Neutrophil (primary cell): ENCODE data around the gene PLA2G4C.

Experiments used
- H3K27ac ChIP-seq: fragments of 200-600 bp; sonication (generic); 2 replicates; pipeline ENCODE4 v1.5.1; 2016; ENCODE audit warnings: mild to moderate bottlenecking, moderate library complexity
- H3K27me3 ChIP-seq: fragments of 200-600 bp; sonication (generic); 2 replicates; pipeline ENCODE4 v1.6.0; 2016; ENCODE audit warnings: mild to moderate bottlenecking
- H3K36me3 ChIP-seq: fragments of 200-600 bp; sonication (generic); 2 replicates; pipeline ENCODE4 v1.5.1; 2017
- H3K4me1 ChIP-seq, 2 experiments: fragments of 200-600 bp in 1 of 2; sonication (generic) in 1 of 2; 1 replicate in 1 of 2; 2 replicates in 1 of 2; pipeline versions ENCODE4 v1.5.1 to v1.6.1; 2013 to 2016; ENCODE audit warnings: low read depth in 1 of 2, low read length in 1 of 2, mild to moderate bottlenecking in 1 of 2, moderate library complexity in 1 of 2; ENCODE audit not compliant: control insufficient read depth in 1 of 2, insufficient read depth in 1 of 2
- H3K4me3 ChIP-seq, 2 experiments: fragments of 200-600 bp in 1 of 2; sonication (generic) in 1 of 2; 1 replicate in 1 of 2; 2 replicates in 1 of 2; pipeline ENCODE4 v1.5.1; 2013 to 2016; ENCODE audit warnings: low read depth in 1 of 2, low read length in 1 of 2, mild to moderate bottlenecking in 1 of 2, moderate library complexity in 1 of 2
- H3K9me3 ChIP-seq: fragments of 200-600 bp; sonication (generic); 2 replicates; pipeline ENCODE4 v1.5.1; 2016
- CTCF ChIP-seq: fragments of 200-600 bp; sonication (generic); IDR thresholded peaks from 2 replicates; pipeline ENCODE4 v1.5.1; 2016; ENCODE audit warnings: antibody characterized with exemption

Gene PLA2G4C

DNA sequence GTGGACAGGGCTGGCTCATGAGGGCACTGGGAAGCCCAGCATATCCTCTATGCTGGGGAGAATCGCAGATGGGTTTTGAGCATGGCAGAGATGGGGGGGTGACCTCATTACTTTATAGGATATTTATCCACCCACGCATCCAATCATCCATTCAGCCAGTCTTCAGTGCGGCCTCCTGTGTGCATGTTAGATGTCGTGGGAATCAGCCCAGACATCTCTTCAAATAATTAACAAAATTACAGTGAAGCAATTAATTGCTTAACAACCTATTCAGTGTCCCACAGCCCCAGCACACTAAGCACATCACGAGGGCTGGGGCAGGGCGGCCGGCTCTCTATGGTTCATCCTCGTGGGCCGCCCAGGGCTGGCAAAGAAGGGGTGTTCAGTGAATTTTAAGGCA, 38.0 kb upstream of the PLA2G4C start:
- no peaks in the 10 kb centered on the region for H3K9me3 ChIP-seq
- no peaks in the 10 kb centered on the region for H3K27me3 ChIP-seq
- no peak overlapping the region for H3K4me3 ChIP-seq
- no peak for TF ChIP-seq CTCF
- peaks cover 39% of the 10 kb centered on the region for H3K36me3 ChIP-seq
- H3K4me1 ChIP-seq, result no peaks in the 10 kb centered on the region
- H3K27ac ChIP-seq, result no peak overlapping the region

GRCh38 chr19:48147597-48148175, 37.1 kb upstream of the PLA2G4C start:
- no peaks in the 10 kb centered on the region for H3K4me1 ChIP-seq
- H3K27me3 ChIP-seq, result no peaks in the 10 kb centered on the region
- H3K27ac ChIP-seq, result no peak overlapping the region
- no peak overlapping the region for H3K4me3 ChIP-seq
- no peak for TF ChIP-seq CTCF
- H3K9me3 ChIP-seq, result no peaks in the 10 kb centered on the region
- peaks cover 48% of the 10 kb centered on the region for H3K36me3 ChIP-seq

GRCh38 chr19:48139053-48139452, 28.4 kb upstream of the PLA2G4C start:
- Histone ChIP-seq H3K27ac (no peak overlapping the region), H3K27me3 (no peaks in the 10 kb centered on the region), H3K9me3 (no peaks in the 10 kb centered on the region), H3K4me3 (no peak overlapping the region), H3K36me3 (peaks cover 87% of the 10 kb centered on the region), H3K4me1 (no peaks in the 10 kb centered on the region)
- no peak for TF ChIP-seq CTCF

GRCh38 chr19:48137411-48137810, 26.8 kb upstream of the PLA2G4C start:
- peaks cover 85% of the 10 kb centered on the region for H3K36me3 ChIP-seq

DNA sequence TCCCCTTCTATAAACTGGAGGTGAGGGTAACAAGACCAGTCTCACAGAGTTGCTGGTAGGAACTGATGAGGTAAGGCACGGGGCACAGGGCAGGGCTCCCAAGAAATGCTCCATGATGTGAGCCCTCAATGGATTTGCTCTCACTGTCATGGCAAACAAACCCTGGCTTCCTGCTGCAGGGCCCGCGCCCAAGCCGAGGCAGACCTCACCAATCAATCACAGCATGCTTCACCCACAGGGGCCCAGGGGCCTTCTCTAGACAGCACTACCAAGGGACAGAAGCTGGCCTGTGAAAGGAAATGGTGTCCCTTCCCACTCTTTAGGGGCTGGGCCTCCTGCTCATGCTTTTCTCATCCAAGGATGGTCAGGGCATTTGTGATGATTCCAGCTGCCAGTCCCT, 25.9 kb upstream of the PLA2G4C start:
- peaks cover 84% of the 10 kb centered on the region for H3K36me3 ChIP-seq
- no peaks in the 10 kb centered on the region for H3K9me3 ChIP-seq
- no peak overlapping the region for H3K4me3 ChIP-seq
- H3K27ac ChIP-seq, result no peak overlapping the region
- H3K4me1 ChIP-seq, result no peaks in the 10 kb centered on the region
- no peak for TF ChIP-seq CTCF
- H3K27me3 ChIP-seq, result no peaks in the 10 kb centered on the region

More at GRCh38 chr19:48137411-48137810, 26.8 kb upstream of the PLA2G4C start:
- Histone ChIP-seq H3K9me3 (no peaks in the 10 kb centered on the region), H3K27me3 (no peaks in the 10 kb centered on the region), H3K4me1 (no peaks in the 10 kb centered on the region), H3K4me3 (no peak overlapping the region), H3K27ac (no peak overlapping the region)
- no peak for TF ChIP-seq CTCF

DNA sequence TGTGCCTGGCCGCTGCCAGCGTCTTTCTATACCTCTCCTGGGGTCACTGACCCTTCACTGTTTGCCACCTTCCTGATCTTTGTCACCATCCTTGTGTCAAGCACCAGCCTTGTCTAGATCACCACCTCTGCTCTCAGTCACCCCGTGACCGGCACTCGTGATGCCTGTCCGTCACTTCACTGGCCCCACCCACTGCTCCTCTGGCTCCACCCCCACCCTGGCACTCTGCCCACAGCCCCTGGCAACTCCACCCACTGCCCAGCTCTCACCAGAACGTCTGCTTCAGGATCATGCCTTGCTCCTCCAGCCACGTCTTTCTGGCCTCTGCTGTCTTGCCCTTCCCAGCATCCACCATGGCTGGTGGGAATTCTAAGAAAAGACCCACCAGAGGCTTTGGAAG, 24.8 kb upstream of the PLA2G4C start:
- Histone ChIP-seq H3K27me3 (no peaks in the 10 kb centered on the region), H3K9me3 (no peaks in the 10 kb centered on the region), H3K27ac (no peak overlapping the region), H3K4me1 (no peaks in the 10 kb centered on the region), H3K36me3 (peaks cover 84% of the 10 kb centered on the region), H3K4me3 (no peak overlapping the region)
- TF ChIP-seq CTCF, result no peak
